Muscle layer of duodenum (tissue), 2 donors: ENCODE measurements around the gene GLYR1.
"Not testable (repeated sequence)": the region's sequence is repeated elsewhere in the genome, so short reads cannot be mapped to it uniquely, and the experiment has no call there.

Source experiments
- H3K27ac ChIP-seq: one replicate; pipeline ENCODE4 v1.7.0; 2013; ENCODE audit warnings: mild to moderate bottlenecking, low read length
- H3K27me3 ChIP-seq: one replicate; pipeline ENCODE4 v1.7.0; 2013; ENCODE audit warnings: low read depth, mild to moderate bottlenecking, control low read depth, low read length
- H3K36me3 ChIP-seq, 2 donors: one replicate each; pipeline ENCODE4 v1.7.0; 2013; ENCODE audit warnings: low read length in 2 of 2, control low read depth in 1 of 2, mild to moderate bottlenecking in 1 of 2; ENCODE audit not compliant: insufficient read depth in 2 of 2, control insufficient read depth in 1 of 2
- H3K4me1 ChIP-seq, 2 donors: one replicate each; pipeline ENCODE4 v1.7.0; 2013; ENCODE audit warnings: low read length in 2 of 2, mild to moderate bottlenecking in 2 of 2, control low read depth in 1 of 2, moderate library complexity in 1 of 2; ENCODE audit not compliant: insufficient read depth in 2 of 2, control insufficient read depth in 1 of 2
- H3K4me3 ChIP-seq, 2 donors: one replicate each; pipeline ENCODE4 v1.7.0; 2013; ENCODE audit warnings: low read length in 2 of 2, low read depth in 1 of 2, mild to moderate bottlenecking in 1 of 2
- H3K9me3 ChIP-seq, 2 donors: one replicate each; pipeline ENCODE4 v1.7.0; 2013; ENCODE audit warnings: low read length in 2 of 2, control low read depth in 1 of 2, mild to moderate bottlenecking in 1 of 2; ENCODE audit not compliant: control insufficient read depth in 1 of 2
- donor health status: healthy.

The GLYR1 gene

DNA sequence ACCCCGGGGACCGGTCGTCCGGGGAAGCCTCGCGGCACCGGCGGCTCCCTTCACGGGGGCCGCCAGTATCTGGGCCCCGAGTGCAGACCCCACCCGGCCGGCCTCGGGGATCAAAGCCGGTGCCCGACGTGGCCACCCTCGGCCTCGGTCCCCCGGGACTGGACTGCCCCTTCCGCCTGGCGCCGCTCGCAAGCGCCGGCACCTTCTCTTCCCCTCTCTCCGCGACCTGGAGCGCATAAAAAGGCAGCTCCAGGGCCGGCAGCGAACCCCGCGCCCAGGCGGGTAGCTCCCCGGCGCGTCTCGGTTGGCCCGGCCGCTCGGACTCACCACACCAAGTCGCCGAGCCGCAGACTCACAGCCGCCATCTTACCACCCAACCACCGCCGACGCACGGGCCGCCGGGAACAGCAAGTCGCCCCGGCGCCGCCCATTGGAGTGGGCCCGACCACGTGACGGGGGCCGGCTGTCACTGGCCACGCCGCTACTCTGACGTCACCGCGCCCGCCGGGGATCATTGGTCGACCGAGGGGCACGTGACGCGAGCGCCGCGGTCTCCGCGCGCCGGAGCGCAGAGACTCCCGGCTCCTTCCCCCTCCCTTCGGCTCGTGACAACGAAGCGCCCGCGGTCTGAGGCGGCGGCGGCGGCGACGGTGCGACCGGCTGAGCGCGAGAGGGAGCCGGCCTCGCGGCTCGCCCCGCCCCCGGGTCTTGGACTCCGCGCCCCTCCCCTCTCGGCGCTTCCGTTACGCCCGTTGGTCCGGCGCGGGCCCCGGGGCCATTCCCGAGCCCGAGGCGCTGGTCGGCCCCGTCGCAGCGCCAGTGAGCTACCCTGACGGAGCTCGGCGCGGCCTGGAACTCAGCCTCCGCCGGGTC lies at the start of gene GLYR1, which contains the start of gene UBN1:
Gene GLYR1, minus strand, starts transcription at position 388 of the 873 bp plus-strand sequence. Its CDS starts 23 bp downstream, at position 365.
Gene UBN1, plus strand, starts transcription at position 581 of the 873 bp plus-strand sequence. CDS start 5,437 bp downstream, outside the sequence.
- H3K4me3 ChIP-seq, result peak within 1 kb of the TSS; percentile 92 to 94
- peaks cover 17 to 31% of the 10 kb centered on the region in 2 donors for H3K36me3 ChIP-seq
- H3K27me3 ChIP-seq, result no peaks in the 10 kb centered on the region
- peaks cover 17 to 44% of the 10 kb centered on the region in 2 donors for H3K4me1 ChIP-seq
- peak within 1 kb of the TSS; percentile 59 for H3K27ac ChIP-seq
- no peaks in the 10 kb centered on the region for H3K9me3 ChIP-seq

DNA sequence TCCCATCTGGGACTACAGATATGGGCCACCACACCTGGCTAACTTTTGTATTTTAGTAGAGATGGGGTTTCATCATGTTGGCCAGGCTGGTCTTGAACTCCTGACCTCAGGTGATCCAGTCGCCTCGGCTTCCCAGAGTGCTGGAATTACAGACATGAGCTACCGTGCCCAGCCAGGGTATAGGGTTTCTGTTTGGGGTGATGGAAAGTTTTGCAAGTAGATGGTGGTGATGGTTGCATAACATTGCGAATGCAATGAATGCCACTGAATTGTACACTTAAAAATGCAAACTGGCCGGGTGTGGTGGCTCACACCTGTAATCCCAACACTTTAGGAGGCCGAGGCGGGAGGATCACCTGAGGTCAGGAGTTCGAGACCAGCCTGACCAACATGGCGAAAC lies 49.7 kb upstream of the GLYR1 start:
- H3K4me3 ChIP-seq, H3K9me3 ChIP-seq, H3K27ac ChIP-seq, H3K27me3 ChIP-seq: not testable (repeated sequence)
- Histone ChIP-seq H3K36me3 (peaks cover 5 to 16% of the 10 kb centered on the region in 2 donors), H3K4me1 (peaks cover 0 to 11% of the 10 kb centered on the region in 2 donors)

DNA sequence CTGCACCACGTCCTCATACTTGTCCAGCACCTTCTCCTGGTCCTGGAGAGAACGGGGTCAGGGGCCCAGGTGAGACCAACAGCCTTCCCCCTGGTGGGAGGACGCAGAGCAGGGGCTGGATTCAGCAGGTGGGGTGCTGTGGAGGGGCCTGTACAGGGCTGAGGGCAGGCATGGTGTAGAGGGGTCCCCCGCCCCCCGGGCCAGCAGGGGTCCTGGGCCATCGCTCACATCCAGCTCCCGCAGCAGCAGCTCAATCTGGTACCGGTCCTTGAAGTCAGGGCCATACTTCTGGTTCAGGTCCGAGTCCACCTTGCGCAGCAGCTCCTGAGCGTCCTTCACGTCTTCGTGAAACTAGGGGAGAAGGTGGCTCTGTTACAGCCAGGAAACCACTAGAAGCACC lies 48.3 kb upstream of the GLYR1 start:
- no peaks in the 10 kb centered on the region for H3K9me3 ChIP-seq
- peaks cover 0 to 11% of the 10 kb centered on the region in 2 donors for H3K4me1 ChIP-seq
- H3K4me3 ChIP-seq, result no peak overlapping the region
- H3K27ac ChIP-seq, result no peak overlapping the region
- H3K27me3 ChIP-seq, result no peaks in the 10 kb centered on the region
- peaks cover 5 to 16% of the 10 kb centered on the region in 2 donors for H3K36me3 ChIP-seq

DNA sequence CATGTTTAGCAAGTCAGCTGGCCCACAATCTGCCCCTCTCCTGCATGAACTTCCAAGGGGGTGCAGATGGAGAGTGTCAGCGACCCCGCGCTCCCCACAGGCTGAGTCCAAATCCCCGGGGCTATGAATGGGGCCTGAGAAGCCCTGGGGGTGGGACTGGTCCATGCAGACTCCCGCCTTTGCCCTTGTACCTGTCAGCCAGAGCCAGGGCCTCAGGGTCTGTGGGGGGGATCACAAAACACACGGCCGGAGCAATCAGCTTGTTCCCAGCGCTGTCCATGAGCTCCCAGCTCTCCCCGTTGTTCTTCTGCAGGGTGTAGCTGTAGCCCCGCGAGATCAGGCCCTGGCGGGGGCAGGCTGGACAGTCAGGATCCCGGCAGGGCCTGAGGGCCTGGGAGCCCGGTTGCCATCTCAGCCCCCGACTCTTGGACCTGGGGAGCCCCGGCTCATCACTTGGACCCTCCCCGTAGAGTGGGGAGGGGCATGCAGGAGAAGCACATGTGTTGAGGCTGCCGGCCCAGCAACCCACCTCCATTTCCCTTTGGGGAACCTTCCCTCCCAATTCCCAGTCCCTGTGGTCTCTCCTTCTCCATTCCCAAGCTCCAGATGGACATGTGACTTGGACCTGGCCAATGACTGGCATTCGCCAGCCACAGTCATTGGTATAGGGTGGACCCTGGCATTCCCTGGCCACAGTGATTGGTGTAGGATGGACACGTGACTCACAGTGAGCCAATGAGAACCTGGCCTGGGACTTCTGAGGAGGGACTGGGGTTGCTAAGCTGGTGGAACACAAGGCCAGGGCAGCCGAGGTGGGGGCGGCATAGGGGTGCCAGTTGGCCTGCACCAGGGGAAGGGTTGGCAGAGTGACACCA lies 47.4 kb upstream of the GLYR1 start:
- H3K4me3 ChIP-seq, result no peak overlapping the region
- no peak overlapping the region for H3K27ac ChIP-seq
- H3K36me3 ChIP-seq, result peaks cover 5 to 24% of the 10 kb centered on the region in 2 donors

DNA sequence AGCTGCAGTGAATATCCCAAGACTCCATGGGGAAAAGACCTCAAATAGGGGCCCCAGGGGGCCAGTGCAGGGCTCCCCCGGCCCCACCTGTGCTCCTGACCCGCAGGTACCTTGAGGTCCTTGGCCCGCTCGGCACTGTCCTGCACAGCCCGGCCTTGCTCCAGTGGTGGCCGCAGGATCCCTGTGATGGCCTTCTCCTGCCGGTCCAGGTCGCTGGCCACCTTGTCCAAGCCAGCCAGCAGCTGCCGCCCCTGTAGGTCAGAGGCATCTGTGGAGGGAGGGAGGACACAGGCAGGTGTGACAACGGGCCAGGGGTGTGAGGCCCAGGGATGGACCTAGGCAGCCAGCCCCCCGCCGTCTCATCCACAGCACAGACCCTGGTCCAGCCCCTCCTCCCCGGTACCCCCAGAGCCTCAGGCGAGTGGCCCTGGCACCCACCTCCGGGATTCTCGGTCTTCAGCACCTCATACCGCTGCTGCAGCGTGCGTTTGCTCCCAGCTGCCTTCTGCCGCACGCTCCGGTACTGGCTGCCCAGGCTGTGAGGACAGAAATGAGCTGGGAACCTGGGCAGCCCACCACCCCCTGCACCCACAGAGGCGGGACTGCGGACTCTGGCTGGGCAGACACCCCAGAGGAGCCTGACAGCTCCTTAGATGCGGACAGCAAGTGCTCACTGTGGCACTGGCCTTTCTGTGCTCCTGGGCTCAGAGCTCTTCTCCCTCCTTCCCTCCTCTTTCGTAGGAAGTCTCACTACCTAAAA lies 46.2 kb upstream of the GLYR1 start:
- Histone ChIP-seq H3K27me3 (no peaks in the 10 kb centered on the region), H3K4me1 (peaks cover 0 to 11% of the 10 kb centered on the region in 2 donors), H3K9me3 (no peaks in the 10 kb centered on the region), H3K36me3 (peaks cover under 1 to 18% of the 10 kb centered on the region in 2 donors), H3K4me3 (no peak overlapping the region), H3K27ac (no peak overlapping the region)

More for the DNA sequence above, 47.4 kb upstream of the GLYR1 start:
- Histone ChIP-seq H3K9me3 (no peaks in the 10 kb centered on the region), H3K4me1 (peaks cover 0 to 11% of the 10 kb centered on the region in 2 donors), H3K27me3 (no peaks in the 10 kb centered on the region)

DNA sequence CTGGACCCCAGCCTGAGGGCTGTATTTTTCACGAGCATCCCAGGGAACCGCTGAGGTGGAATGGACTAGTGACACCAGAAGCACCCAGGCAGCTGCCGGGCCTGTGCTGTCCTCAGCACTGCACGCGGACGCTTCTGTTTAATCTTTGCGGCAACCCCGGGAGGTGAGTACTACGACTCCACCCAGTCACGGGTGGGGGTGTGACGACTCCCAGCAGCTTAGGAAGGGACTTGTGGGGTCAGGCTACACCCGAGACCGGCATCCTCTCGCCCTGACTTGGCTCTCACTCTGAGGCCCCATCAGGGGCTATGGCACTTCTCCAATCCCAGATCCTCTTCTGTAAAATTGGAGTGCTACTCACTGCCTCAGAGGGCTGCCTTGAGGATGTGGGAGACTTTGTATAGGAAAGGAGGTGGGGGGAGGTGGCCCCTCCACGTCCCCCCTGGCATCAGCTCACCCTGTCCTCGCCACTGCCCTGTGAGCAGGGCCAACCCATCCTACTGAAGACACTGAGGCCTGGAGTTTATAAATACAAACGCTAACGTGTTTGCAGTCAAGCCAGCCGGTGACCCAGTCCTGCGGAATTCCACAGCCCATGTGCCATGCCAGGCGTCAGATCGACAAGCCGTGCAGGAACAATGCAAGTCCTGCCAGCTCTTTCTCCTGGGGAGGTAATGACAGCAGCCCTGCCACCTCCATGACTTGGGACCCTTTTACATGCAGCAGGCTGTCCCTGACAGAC lies 45.4 kb upstream of the GLYR1 start:
- Histone ChIP-seq H3K9me3 (no peaks in the 10 kb centered on the region), H3K27me3 (no peaks in the 10 kb centered on the region), H3K4me3 (no peak overlapping the region), H3K27ac (no peak overlapping the region), H3K36me3 (peaks cover 4 to 19% of the 10 kb centered on the region in 2 donors), H3K4me1 (peaks cover 0 to 11% of the 10 kb centered on the region in 2 donors)

DNA sequence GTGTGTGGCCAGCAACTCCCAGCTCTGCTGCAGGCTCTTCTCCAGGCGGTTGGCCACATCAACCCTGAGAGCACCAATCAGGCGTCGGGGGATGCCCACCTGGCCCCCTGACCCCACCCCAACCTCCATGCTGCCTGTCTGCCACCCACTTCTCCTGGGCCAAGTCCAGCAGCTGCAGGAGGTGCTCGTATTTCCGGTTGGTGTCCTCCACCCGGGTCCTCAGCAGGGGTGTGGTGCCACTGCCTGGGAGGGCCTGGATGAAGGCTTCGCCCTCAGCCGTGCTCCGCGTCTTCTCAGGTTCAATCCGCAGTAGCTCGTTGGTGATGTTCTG lies 44.8 kb upstream of the GLYR1 start:
- no peak overlapping the region for H3K4me3 ChIP-seq
- peaks cover 8 to 25% of the 10 kb centered on the region in 2 donors for H3K36me3 ChIP-seq
- no peak overlapping the region for H3K27ac ChIP-seq
- peaks cover 0 to 11% of the 10 kb centered on the region in 2 donors for H3K4me1 ChIP-seq
- no peaks in the 10 kb centered on the region for H3K9me3 ChIP-seq
- H3K27me3 ChIP-seq, result no peaks in the 10 kb centered on the region

DNA sequence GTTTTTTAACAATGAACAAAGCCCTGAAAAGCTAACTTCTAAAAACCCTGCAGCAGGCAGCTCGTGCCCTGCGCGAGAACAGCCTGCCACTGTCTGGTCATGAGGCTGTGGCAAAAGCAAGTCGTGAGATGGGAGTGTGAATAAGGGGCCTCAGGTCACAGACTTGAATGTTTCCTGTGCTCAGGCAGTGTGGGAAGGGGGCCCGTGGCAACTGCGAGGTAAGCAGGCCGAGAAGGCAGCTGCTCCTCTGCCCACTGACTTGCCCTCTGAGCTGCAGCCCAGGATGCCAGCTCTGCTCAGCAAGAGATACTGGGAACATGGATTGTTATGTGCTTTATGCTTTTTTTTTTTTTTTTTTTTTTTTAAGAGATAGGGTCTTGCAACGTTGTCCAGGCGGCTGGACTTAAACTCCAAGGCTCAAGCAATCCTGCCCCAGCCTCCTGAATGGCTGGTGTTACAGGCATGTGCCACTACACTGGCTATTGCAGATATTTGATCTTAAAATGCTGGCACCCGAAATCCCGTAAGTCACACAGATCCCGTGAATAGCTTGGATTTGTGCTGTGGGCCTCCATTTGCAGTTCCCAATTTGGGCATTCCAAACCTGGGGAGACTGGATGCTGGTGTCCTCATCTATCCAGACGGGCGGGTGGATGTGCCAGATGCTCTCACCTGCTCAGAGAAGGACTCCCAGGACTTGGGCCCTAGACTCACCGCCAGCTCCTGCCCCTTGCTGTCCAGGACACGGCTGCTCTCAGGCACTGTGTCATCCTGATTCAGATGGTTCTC lies 44.2 kb upstream of the GLYR1 start:
- no peak overlapping the region for H3K4me3 ChIP-seq
- H3K9me3 ChIP-seq, result no peaks in the 10 kb centered on the region
- no peak overlapping the region for H3K27ac ChIP-seq
- peaks cover 0 to 11% of the 10 kb centered on the region in 2 donors for H3K4me1 ChIP-seq
- peaks cover 10 to 28% of the 10 kb centered on the region in 2 donors for H3K36me3 ChIP-seq
- no peaks in the 10 kb centered on the region for H3K27me3 ChIP-seq

DNA sequence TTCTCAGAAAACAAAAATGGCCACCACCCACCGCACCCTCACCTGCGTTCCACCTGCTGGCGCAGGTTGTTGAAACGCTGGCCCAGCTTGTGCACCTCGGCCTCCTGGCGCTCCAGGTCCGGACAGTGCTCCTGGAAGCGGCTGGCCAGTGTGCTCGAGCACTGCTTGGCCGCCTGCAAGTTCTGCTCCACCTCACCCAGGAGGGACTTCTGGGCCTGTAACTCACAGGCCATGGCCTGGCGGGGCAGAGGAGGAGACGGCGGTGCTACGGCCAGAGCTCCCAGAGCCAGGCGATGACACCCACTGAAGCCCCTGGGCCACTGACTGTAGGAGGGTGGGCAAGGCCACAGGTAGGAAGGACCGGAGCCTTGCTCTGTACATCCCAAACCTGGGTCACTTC lies 43.6 kb upstream of the GLYR1 start:
- H3K27me3 ChIP-seq, result no peaks in the 10 kb centered on the region
- no peak overlapping the region for H3K4me3 ChIP-seq
- peaks cover 0 to 11% of the 10 kb centered on the region in 2 donors for H3K4me1 ChIP-seq
- H3K27ac ChIP-seq, result no peak overlapping the region
- H3K9me3 ChIP-seq, result no peaks in the 10 kb centered on the region
- H3K36me3 ChIP-seq, result peaks cover 13 to 34% of the 10 kb centered on the region in 2 donors

DNA sequence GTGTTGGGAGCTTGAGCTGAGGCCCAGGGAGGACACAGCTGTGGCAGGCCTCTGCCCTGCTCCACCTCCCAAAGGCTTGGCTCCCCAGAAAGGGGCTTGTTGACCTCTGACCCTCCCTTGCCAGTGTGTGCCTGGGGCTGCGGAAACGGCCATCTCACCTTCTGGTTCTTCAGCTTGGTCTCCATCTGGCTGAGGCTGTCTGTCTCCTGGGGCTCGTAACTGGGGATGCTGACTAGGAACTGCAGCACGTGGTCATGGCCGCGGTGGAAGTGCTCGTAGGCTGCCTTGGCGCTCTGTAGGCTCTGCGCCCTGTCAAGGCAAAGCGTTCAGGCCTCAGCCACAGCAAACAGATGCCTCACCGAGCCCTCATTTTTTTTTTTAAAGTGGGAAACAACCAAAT lies 42.9 kb upstream of the GLYR1 start:
- H3K36me3 ChIP-seq, result peaks cover 19 to 41% of the 10 kb centered on the region in 2 donors
- H3K27ac ChIP-seq, result no peak overlapping the region
- no peaks in the 10 kb centered on the region for H3K27me3 ChIP-seq
- H3K4me3 ChIP-seq, result no peak overlapping the region
- H3K9me3 ChIP-seq, result no peaks in the 10 kb centered on the region
- peaks cover 0 to 11% of the 10 kb centered on the region in 2 donors for H3K4me1 ChIP-seq
